Nephron (organoid): ENCODE measurements around the gene WDR33.
A peak's percentile ranks its signal among the peaks of the same experiment; 100 is the strongest.

ENCODE experiments used
- H3K27ac Mint-ChIP-seq, 3 experiments: 2 replicates each; pipeline ENCODE4 v1.8.0; 2020; ENCODE audit warnings: mixed read lengths in 3 of 3, mild to moderate bottlenecking in 2 of 3, moderate library complexity in 1 of 3
- H3K27me3 Mint-ChIP-seq: 2 replicates; pipeline ENCODE4 v1.8.0; 2021; ENCODE audit warnings: low read depth, mild to moderate bottlenecking, moderate library complexity, mixed read lengths
- H3K36me3 Mint-ChIP-seq: 2 replicates; pipeline ENCODE4 v1.8.0; 2020; ENCODE audit warnings: low read depth, mixed read lengths
- H3K4me1 Mint-ChIP-seq: 2 replicates; pipeline ENCODE4 v1.8.0; 2020; ENCODE audit warnings: mixed read lengths
- H3K4me3 Mint-ChIP-seq, 3 experiments: 2 replicates each; pipeline ENCODE4 v1.8.0; 2020; ENCODE audit warnings: mild to moderate bottlenecking in 3 of 3, mixed read lengths in 3 of 3, moderate library complexity in 2 of 3
- H3K9me3 Mint-ChIP-seq: 2 replicates; pipeline ENCODE4 v1.8.0; 2020; ENCODE audit warnings: mixed read lengths
- CTCF ChIP-seq, 3 experiments: fragments of 200-600 bp; sonication (generic); IDR thresholded peaks; one replicate each; pipeline ENCODE4 v1.5.0; 2021; ENCODE audit warnings: antibody characterized with exemption in 3 of 3; ENCODE audit not compliant: unreplicated experiment in 3 of 3

The WDR33 gene

DNA sequence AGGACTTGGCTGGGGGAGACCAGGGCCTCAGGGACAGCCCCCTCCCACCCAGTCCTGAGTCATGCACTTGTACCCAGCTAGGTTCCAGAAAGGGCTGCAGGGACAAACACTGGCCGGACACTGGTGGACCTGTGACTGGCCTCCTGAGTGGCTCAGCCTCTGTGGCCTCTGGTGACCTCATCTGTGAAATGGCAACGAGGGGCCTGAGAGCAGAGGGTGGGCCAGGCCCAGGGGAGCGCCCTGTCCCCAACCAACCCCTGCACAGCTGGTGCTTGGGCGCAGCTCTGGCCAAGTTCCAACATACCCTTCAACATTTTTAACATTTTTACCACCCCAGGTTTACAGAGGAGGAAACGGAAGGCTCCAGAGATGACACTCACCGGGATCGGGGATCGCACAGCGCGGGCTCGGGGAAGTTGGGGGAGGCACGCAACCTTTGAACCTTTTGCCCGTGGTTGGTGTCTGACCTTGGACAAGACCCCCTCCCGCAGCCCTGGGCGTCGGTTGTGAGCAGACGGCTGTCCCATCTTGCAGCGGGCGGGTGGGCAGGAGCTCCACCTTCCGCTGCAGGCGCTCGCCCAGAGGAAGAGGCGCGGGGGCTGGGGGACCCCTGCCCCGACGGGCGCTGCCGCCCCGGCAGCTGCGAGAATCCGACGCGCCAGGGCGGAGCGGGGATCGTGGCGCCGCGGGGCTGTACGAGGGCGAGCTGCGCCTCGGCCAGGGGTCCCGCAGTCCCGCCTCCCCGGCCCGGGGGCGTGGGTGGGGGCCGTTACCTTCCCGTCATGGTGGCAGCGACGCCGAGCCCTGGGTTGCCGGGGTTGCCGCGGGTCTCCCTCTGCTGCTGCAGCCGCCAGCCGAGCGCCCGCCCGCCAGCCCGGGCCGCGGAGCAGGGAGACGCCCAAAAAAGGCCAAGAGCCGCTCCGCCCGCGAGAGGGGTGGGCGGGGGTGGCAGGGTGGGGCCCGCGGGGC, 136.4 kb downstream of the WDR33 start:
- Mint-ChIP-seq H3K36me3 (no peaks in the 10 kb centered on the region), H3K4me3 (peak overlapping the region; percentile 81 to 89 (median 85)), H3K27ac (no peak overlapping the region), H3K27me3 (peaks cover 83% of the 10 kb centered on the region), H3K9me3 (no peaks in the 10 kb centered on the region), H3K4me1 (peaks cover 17% of the 10 kb centered on the region)
- no peak for TF ChIP-seq CTCF (IDR thresholded peaks at IDR 0.05; ENCODE audit: unreplicated experiment in 3 of 3)

DNA sequence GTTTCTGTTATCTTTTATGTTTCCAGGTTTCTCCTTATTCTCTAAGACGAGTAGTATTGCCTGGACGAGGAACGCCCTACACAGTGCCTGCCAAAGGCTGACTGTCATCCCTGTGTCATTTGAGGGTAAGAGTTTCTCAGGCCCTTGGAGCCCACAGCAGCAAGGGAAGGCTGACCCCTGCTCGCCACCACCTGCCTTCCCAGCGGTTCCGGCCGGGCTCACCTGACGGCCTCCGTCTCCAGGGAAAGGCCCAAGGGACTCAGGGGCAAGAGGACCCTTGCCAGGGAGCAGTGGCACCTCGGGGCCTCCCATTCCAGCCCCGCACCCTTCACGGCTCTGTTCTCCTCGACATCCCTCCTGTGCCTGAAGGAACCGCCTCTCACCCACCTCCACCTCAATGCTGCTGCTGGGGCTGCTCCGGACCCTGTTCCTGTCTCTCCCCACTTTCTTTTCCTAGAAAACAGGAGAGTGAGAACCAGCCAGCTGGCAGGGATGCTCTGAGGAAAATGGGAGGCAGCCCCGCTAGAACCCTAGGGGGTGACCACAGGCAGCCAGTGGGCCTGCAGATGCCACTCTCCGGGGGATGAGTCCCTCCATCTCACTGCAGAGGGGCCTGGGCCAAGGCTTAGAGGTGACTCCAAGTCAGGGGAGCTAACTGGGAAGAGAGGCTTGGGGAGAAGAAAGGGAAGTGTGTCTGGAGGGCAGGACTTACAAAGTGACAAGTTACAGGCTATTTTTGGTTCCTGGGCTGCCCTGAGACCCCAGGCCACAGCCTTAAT, 137.5 kb downstream of the WDR33 start:
- TF ChIP-seq CTCF (IDR thresholded peaks at IDR 0.05; ENCODE audit: unreplicated experiment in 3 of 3): no peak
- Mint-ChIP-seq H3K27ac (no peak overlapping the region), H3K36me3 (no peaks in the 10 kb centered on the region), H3K9me3 (no peaks in the 10 kb centered on the region), H3K4me1 (peaks cover 17% of the 10 kb centered on the region), H3K27me3 (peaks cover 88% of the 10 kb centered on the region), H3K4me3 (peak overlapping the region; percentile 81 to 89 (median 85))

DNA sequence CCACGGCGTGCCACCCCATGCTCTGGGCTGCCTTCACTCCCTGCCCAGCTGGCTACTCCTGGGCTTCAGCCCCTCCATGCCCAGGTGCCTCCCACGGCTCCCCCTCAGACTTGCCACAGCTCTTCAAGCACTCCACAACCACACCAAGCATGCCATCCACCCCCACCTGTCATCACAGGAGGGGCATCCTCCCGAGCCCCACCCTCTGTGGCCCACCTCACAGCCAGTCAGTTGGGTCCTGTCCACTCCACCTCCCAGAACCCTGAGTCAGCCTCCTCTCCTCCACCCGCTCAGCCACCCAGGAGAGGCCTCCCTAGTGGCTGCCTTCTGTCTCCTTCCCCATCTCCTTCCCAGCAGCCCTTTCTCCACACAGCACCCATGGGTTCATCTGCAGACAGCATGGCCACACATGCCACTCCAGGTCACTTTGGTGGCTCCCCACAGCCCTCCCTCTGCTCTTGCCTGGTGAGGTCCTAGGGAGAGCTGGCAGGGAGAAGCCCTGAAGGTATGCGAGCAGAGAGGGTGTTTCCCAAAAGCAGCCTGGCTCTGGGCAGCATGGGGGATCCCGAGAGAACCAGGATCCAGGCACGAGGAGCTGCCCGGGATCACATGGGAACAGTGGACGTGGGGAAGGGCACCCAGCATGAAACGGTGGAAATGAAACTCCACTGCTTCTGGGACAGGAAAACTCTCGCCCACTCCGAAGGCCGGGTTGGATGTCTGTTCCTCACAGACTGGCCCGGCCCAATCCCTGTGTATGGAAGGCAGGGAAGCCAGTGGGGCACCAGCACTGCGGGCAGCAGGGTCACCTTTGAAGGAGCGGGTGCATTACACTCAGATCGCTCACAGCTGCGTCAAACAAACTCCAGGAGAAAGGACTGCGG, 138.4 kb downstream of the WDR33 start:
- TF ChIP-seq CTCF (IDR thresholded peaks at IDR 0.05; ENCODE audit: unreplicated experiment in 3 of 3): no peak
- Mint-ChIP-seq H3K27ac (no peak overlapping the region), H3K4me1 (peaks cover 17% of the 10 kb centered on the region), H3K4me3 (peak overlapping the region; percentile 31 to 63 (median 53)), H3K36me3 (no peaks in the 10 kb centered on the region), H3K27me3 (peaks cover 80% of the 10 kb centered on the region), H3K9me3 (no peaks in the 10 kb centered on the region)

DNA sequence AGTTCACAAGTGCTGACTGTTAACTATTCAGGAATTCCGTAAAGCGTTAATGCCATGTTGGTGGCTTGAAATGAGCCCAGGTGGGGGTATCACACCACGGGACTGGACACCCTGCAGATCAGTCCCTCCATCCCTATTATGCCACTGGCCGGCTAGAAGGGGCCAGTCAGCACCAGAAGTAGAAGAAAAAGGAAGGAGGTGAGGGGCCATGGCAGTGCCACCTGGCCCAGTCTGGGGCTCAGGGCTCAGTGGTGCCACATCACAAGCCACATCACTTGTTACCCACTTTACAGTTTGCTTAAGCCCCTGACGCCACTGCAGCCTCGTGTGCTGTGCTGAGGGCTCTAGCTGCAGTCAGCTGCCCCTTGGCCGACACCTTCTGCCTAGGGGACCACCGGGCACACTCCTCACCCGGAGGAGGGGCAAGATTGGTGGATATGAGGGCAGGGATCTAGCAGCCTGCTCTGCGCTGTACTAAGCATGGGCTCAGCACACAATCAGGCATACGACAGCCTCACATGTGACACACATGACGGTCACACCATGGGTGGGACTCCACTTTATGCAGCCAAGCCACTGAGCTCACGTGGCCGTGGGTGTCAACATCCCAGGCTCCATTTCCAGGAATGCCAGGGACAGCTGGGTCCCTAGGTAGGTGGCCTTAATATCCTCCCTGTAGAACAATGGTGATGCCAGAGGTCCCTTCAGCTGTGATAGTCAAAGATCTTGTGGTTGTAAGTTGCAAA, 139.2 kb downstream of the WDR33 start:
- Mint-ChIP-seq H3K9me3 (peaks cover 1% of the 10 kb centered on the region), H3K27ac (no peak overlapping the region), H3K4me3 (peak overlapping the region in 1 of 3 experiments; percentile 53), H3K36me3 (no peaks in the 10 kb centered on the region), H3K27me3 (peaks cover 80% of the 10 kb centered on the region), H3K4me1 (peaks cover 17% of the 10 kb centered on the region)
- TF ChIP-seq CTCF (IDR thresholded peaks at IDR 0.05; ENCODE audit: unreplicated experiment in 3 of 3): no peak

- H3K27me3 Mint-ChIP-seq: peaks cover 80% of the 10 kb centered on the region
- TF ChIP-seq CTCF (IDR thresholded peaks at IDR 0.05; ENCODE audit: unreplicated experiment in 3 of 3): no peak
Observed at GRCh38 chr2:127670957-127671290, 140.0 kb downstream of the WDR33 start.

More at GRCh38 chr2:127670957-127671290, 140.0 kb downstream of the WDR33 start:
- no peaks in the 10 kb centered on the region for H3K36me3 Mint-ChIP-seq
- peaks cover 10% of the 10 kb centered on the region for H3K4me1 Mint-ChIP-seq
- no peak overlapping the region for H3K27ac Mint-ChIP-seq
- peak overlapping the region in 1 of 3 experiments; percentile 47 for H3K4me3 Mint-ChIP-seq
- peaks cover 6% of the 10 kb centered on the region for H3K9me3 Mint-ChIP-seq
